Activated naive CD4-positive, alpha-beta T cell treated with anti-CD3 and anti-CD28 coated beads, Interleukin-2, amount 50 U/mL, for 72 hours (primary cell): Measurements from ENCODE around the gene OR1S1. TPM values are rescaled to one million over a fixed set of nuclear protein-coding genes. Genes with fewer than 3 reads are reported as not detected.

Experiments
- ATAC-seq, 2 donors: fragments of 150-1000 bp; cut with Tn5 transposase; 2 replicates each; pipeline ENCODE4 v1.10.0; 2021; ENCODE audit warnings: mild to moderate bottlenecking in 2 of 2, moderate library complexity in 2 of 2
- DNase-seq, 2 donors: peaks; one replicate each; pipeline ENCODE4 v3.0.0; 2021 to 2022; ENCODE audit warnings: low spot score in 2 of 2
- H3K27ac Mint-ChIP-seq, 2 donors: one replicate each; pipeline ENCODE4 v1.8.0; 2022; ENCODE audit warnings: mild to moderate bottlenecking in 2 of 2, mixed read lengths in 2 of 2
- H3K36me3 Mint-ChIP-seq, 2 donors: one replicate each; pipeline ENCODE4 v1.8.0; 2022; ENCODE audit warnings: mixed read lengths in 2 of 2
- H3K9me3 Mint-ChIP-seq, 2 donors: one replicate each; pipeline ENCODE4 v1.8.0; 2022; ENCODE audit warnings: mixed read lengths in 2 of 2
- total RNA-seq, 2 donors: library from RNA; stranded (reverse); gene quantifications; one replicate each; pipeline ENCODE4 v1.2.3, GENCODE V29; 2022

OR1S1 gene
- total RNA-seq, 2 donors from 2014 or later = not detected

- Mint-ChIP-seq H3K27ac (no peak overlapping the region), H3K9me3 (peaks cover 14 to 17% of the 10 kb centered on the region in 2 donors), H3K36me3 (no peaks in the 10 kb centered on the region)
- ATAC-seq (no peak), DNase-seq (no peak)
Measured at GRCh38 chr11:58243954-58244353, 31.4 kb downstream of the OR1S1 start.

GRCh38 chr11:58254936-58255335 lies 42.4 kb downstream of the OR1S1 start:
- peaks cover 0 to 5% of the 10 kb centered on the region in 2 donors for H3K36me3 Mint-ChIP-seq
- no peak overlapping the region for H3K27ac Mint-ChIP-seq
- no peak for ATAC-seq
- DNase-seq = no peak
- H3K9me3 Mint-ChIP-seq = peaks cover 5 to 9% of the 10 kb centered on the region in 2 donors

- DNase-seq = no peak
- Mint-ChIP-seq H3K9me3 (peaks cover under 1 to 8% of the 10 kb centered on the region in 2 donors), H3K27ac (no peak overlapping the region), H3K36me3 (peaks cover 0 to under 1% of the 10 kb centered on the region in 2 donors)
- ATAC-seq = no peak
Measured at GRCh38 chr11:58259983-58260382, 47.5 kb downstream of the OR1S1 start.

Other genes with a start within 250 kb of the OR1S1 start
- gene OR9Q1, start 188.8 kb upstream of the OR1S1 start, total RNA-seq = not detected
- gene OR6Q1, start 181.8 kb upstream of the OR1S1 start, total RNA-seq = under 1 TPM in 1 of 2 donors, not detected in 1; 0.25 TPM
- gene OR9I1, start 87.2 kb upstream of the OR1S1 start, total RNA-seq = not detected
- not detected for gene OR9Q2, start 23.6 kb upstream of the OR1S1 start, total RNA-seq
- not detected for gene OR1S2, start 8.6 kb upstream of the OR1S1 start, total RNA-seq
- gene OR10Q1, start 16.2 kb downstream of the OR1S1 start, total RNA-seq = not detected
- not detected for gene OR10W1, start 55.5 kb downstream of the OR1S1 start, total RNA-seq
- gene OR5B17, start 146.3 kb downstream of the OR1S1 start, total RNA-seq = not detected
- not detected for gene OR5B3, start 194.2 kb downstream of the OR1S1 start, total RNA-seq
- under 1 TPM in 1 of 2 donors, not detected in 1; 0.20 TPM for gene OR5B2, start 215.4 kb downstream of the OR1S1 start, total RNA-seq
- under 1 TPM in 1 of 2 donors, not detected in 1; 0.43 TPM for gene OR5B12, start 229.5 kb downstream of the OR1S1 start, total RNA-seq